ENCODE measurements around the gene SMYD2.

GRCh38 chr1:214364786-214365295 lies 83.9 kb downstream of the SMYD2 start:
- TF ChIP-seq POLR2AphosphoS5 (IDR thresholded peaks at IDR 0.05; ENCODE audit: low read depth, low read length) (no peak), CTCF (IDR thresholded peaks at IDR 0.05 in 2 of 3, conservative IDR thresholded peaks at IDR 0.05 in 1 of 3; ENCODE audit: borderline replicate concordance in 1 of 3, insufficient read depth in 1 of 3, low read depth in 2 of 3, low read length in 2 of 3) (no peak), EZH2 (IDR thresholded peaks at IDR 0.05) (no peak), TCF7L2 (IDR thresholded peaks at IDR 0.05; ENCODE audit: borderline replicate concordance, extremely low read depth, insufficient read depth, insufficient read length) (no peak)
- TF ChIP-seq, protein P1, sequence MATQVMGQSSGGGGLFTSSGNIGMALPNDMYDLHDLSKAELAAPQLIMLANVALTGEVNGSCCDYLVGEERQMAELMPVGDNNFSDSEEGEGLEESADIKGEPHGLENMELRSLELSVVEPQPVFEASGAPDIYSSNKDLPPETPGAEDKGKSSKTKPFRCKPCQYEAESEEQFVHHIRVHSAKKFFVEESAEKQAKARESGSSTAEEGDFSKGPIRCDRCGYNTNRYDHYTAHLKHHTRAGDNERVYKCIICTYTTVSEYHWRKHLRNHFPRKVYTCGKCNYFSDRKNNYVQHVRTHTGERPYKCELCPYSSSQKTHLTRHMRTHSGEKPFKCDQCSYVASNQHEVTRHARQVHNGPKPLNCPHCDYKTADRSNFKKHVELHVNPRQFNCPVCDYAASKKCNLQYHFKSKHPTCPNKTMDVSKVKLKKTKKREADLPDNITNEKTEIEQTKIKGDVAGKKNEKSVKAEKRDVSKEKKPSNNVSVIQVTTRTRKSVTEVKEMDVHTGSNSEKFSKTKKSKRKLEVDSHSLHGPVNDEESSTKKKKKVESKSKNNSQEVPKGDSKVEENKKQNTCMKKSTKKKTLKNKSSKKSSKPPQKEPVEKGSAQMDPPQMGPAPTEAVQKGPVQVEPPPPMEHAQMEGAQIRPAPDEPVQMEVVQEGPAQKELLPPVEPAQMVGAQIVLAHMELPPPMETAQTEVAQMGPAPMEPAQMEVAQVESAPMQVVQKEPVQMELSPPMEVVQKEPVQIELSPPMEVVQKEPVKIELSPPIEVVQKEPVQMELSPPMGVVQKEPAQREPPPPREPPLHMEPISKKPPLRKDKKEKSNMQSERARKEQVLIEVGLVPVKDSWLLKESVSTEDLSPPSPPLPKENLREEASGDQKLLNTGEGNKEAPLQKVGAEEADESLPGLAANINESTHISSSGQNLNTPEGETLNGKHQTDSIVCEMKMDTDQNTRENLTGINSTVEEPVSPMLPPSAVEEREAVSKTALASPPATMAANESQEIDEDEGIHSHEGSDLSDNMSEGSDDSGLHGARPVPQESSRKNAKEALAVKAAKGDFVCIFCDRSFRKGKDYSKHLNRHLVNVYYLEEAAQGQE (IDR thresholded peaks at IDR 0.05; ENCODE audit: low read depth), result no peak
- TF ChIP-seq, protein P2, sequence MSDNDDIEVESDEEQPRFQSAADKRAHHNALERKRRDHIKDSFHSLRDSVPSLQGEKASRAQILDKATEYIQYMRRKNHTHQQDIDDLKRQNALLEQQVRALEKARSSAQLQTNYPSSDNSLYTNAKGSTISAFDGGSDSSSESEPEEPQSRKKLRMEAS (IDR thresholded peaks at IDR 0.05), result no peak
